Neural crest cell (in vitro differentiated cells): ENCODE results near the gene HSPD1. TPM values are rescaled to one million over a fixed set of nuclear protein-coding genes. Genes with fewer than 3 reads are reported as not detected.

Experiments used
- DNase-seq: peaks from one replicate; pipeline ENCODE4 v3.0.0; 2021; ENCODE audit warnings: low read depth, mixed read lengths, low spot score
- H3K27ac Mint-ChIP-seq: one replicate; pipeline ENCODE4 v1.8.0; 2021; ENCODE audit warnings: mild to moderate bottlenecking, mixed read lengths; ENCODE audit not compliant: unreplicated experiment
- H3K27me3 Mint-ChIP-seq: 2 replicates; pipeline ENCODE4 v1.8.0; 2021; ENCODE audit warnings: low read depth, mild to moderate bottlenecking, mixed read lengths
- H3K36me3 Mint-ChIP-seq: 2 replicates; pipeline ENCODE4 v1.8.0; 2021; ENCODE audit warnings: low read depth, mild to moderate bottlenecking, mixed read lengths
- H3K4me1 Mint-ChIP-seq: 2 replicates; pipeline ENCODE4 v1.8.0; 2021; ENCODE audit warnings: mixed read lengths
- H3K4me3 Mint-ChIP-seq: one replicate; pipeline ENCODE4 v1.8.0; 2021; ENCODE audit warnings: mild to moderate bottlenecking, mixed read lengths
- H3K9me3 Mint-ChIP-seq: 2 replicates; pipeline ENCODE4 v1.8.0; 2021; ENCODE audit warnings: mixed read lengths
- total RNA-seq: library from RNA; stranded (reverse); gene quantifications from 2 replicates; pipeline ENCODE4 v1.2.1, GENCODE V29; 2021
- TF ChIP-seq, protein P1 (sequence below): fragments of 200-600 bp; sonication (generic); conservative IDR thresholded peaks from 2 replicates; pipeline ENCODE4 v1.5.0; 2021; ENCODE audit warnings: antibody characterized with exemption, mild to moderate bottlenecking

HSPD1 gene
- total RNA-seq, 1 donor from 2014 or later = 563 TPM

DNA sequence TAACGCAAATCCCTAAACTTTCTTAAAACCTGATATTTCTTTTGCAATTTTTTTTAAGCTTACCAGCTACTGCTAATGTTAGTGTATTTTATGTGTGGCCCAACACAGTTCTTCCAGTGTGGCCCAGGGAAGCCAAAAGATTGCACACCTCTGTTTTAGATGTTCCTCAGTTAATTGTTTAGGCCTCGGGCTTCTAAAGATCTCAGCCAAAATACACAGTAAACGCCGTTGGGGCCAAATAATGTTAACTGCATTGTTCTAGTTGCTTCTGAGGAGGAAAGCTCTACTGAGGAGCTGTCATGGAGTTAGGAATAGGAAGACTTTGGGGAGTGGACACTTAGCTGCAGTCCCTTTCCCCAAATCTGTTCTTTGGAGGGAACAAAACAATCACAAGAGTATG is 2.6 kb upstream of the HSPD1 start:
- no peak overlapping the region for H3K27ac Mint-ChIP-seq
- TF ChIP-seq, protein P1, sequence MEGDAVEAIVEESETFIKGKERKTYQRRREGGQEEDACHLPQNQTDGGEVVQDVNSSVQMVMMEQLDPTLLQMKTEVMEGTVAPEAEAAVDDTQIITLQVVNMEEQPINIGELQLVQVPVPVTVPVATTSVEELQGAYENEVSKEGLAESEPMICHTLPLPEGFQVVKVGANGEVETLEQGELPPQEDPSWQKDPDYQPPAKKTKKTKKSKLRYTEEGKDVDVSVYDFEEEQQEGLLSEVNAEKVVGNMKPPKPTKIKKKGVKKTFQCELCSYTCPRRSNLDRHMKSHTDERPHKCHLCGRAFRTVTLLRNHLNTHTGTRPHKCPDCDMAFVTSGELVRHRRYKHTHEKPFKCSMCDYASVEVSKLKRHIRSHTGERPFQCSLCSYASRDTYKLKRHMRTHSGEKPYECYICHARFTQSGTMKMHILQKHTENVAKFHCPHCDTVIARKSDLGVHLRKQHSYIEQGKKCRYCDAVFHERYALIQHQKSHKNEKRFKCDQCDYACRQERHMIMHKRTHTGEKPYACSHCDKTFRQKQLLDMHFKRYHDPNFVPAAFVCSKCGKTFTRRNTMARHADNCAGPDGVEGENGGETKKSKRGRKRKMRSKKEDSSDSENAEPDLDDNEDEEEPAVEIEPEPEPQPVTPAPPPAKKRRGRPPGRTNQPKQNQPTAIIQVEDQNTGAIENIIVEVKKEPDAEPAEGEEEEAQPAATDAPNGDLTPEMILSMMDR = no peak
- H3K36me3 Mint-ChIP-seq = peaks cover 24% of the 10 kb centered on the region
- H3K9me3 Mint-ChIP-seq = no peaks in the 10 kb centered on the region
- H3K27me3 Mint-ChIP-seq = no peaks in the 10 kb centered on the region
- peaks cover 35% of the 10 kb centered on the region for H3K4me1 Mint-ChIP-seq
- no peak for DNase-seq
- peak overlapping the region; percentile 97 for H3K4me3 Mint-ChIP-seq

DNA sequence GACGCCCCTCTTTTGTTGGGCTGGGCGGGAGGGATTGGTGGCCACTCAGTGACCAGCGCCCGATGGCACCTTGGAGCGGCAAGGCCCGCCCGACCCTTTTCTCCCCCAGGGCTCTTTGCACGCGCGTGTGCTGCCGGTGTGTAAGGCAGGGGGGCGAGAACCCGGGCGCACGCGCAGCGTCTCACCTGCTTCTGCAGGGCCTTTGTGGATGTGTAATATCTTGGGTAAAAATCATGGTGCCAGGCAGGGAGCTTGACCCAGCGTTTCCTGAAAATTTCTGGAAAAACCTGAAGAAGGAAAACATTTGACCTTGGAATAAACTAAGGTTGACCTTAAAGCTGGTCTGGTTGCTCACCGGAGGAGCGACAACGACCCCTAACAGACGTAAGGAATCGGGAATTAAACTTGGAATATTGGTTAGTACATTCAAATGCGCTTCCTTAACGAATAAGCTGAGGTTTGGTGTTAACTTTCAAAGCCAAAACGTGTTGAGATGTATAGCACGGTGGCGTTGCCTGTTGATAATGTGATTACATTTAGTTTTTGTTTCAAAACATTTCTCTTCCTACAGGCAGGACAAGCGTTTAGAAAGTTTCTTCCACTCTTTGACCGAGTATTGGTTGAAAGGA is 977 bp upstream of the HSPD1 start:
- H3K4me1 Mint-ChIP-seq = peaks cover 51% of the 10 kb centered on the region
- TF ChIP-seq, protein P1 = no peak
- H3K9me3 Mint-ChIP-seq = no peaks in the 10 kb centered on the region
- peak overlapping the region; percentile 97 for H3K4me3 Mint-ChIP-seq
- H3K27me3 Mint-ChIP-seq = no peaks in the 10 kb centered on the region
- H3K36me3 Mint-ChIP-seq = peaks cover 35% of the 10 kb centered on the region
- no peak for DNase-seq
- H3K27ac Mint-ChIP-seq = peak overlapping the region; percentile 98

DNA sequence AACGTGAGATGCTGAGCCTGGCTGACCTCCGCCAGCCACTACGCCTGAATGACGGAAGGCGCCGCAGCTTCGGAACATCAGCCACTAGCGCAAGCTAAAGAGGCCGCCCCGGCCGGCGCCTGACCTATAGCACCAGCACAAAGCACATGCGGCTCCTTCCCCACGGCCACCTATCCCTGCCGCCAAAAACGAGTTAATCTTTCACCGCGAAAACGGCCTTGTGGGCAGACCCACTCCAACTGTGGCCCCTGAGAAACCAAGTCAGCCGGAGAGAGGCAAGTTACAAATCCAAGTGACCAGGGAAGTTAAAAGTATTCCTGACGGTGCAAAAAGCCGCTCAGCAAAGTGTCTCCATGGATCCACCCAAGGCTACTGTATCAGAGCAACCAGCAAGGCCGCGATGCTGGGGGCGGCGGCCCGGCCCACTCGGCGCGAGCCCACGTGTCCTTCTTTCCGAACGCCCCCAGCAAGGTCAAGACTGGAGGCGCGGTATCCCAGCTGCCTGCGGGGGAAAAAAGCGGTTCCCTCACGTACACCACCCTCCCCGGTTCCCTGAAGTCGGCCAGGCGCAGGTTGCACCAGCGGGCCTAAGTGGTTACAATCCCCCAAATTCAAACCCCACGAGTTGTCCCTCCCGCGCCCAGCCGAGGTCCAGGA is 575 bp downstream of the HSPD1 start:
- TF ChIP-seq, protein P1 = no peak
- H3K27ac Mint-ChIP-seq = peak overlapping the region; percentile 95
- H3K36me3 Mint-ChIP-seq = peaks cover 37% of the 10 kb centered on the region
- H3K4me1 Mint-ChIP-seq = peaks cover 56% of the 10 kb centered on the region
- no peaks in the 10 kb centered on the region for H3K27me3 Mint-ChIP-seq
- peak overlapping the region; percentile 97 for H3K4me3 Mint-ChIP-seq
- H3K9me3 Mint-ChIP-seq = no peaks in the 10 kb centered on the region
- peak; percentile 45 for DNase-seq

DNA sequence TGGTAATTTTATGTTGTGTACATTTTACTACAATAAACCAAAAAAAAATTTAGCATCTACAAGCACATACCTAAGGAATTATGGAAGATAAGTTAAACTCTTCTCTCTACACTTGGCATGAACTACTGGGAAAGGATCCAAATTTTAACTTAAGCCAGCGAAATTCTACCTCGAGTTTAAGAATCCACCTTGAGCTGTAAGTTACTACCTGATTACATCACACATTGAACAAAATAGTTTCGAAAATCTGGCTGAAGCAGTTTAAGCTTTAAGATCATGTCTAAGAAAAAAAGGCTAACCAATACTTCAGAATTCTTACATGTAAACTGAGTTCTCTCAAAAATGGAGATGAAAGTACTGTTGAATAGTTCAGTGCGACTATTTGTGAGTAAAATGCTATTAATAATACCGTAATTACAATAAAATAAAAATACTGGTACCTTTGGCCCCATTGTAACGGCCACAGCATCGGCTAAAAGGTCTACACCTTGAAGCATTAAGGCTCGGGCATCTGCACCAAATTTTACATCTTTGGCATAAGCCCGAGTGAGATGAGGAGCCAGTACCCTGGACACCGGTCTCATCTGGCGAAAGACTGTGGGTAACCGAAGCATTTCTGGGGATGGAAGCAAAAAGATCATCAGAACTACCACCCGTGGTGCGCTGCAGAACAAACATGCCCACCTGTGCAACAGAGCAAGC is 1.3 kb downstream of the HSPD1 start:
- H3K27ac Mint-ChIP-seq = peak overlapping the region; percentile 95
- H3K36me3 Mint-ChIP-seq = peaks cover 37% of the 10 kb centered on the region
- no peaks in the 10 kb centered on the region for H3K27me3 Mint-ChIP-seq
- no peaks in the 10 kb centered on the region for H3K9me3 Mint-ChIP-seq
- peak overlapping the region; percentile 97 for H3K4me3 Mint-ChIP-seq
- TF ChIP-seq, protein P1 = no peak
- peaks cover 56% of the 10 kb centered on the region for H3K4me1 Mint-ChIP-seq
- no peak for DNase-seq

DNA sequence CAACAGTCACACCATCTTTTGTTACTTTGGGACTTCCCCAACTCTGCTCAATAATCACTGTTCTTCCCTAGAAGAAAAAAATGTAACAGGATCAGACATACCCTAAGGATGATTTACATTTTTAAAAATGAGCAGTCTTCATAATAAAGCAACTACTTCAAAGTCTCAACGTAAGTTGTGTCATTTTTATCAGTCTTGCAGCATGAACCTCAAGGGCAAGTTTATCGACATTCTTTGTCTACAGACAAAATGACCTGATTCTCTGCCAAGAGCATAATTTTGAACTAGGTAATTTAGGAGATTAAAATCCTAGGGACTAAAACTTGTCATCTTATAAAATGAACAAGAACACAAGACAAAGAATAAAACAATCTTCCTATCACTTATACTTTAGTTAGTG is 2.3 kb downstream of the HSPD1 start:
- TF ChIP-seq, protein P1 = no peak
- Mint-ChIP-seq H3K9me3 (no peaks in the 10 kb centered on the region), H3K27me3 (no peaks in the 10 kb centered on the region), H3K36me3 (peaks cover 41% of the 10 kb centered on the region), H3K4me3 (peak overlapping the region; percentile 97), H3K4me1 (peaks cover 52% of the 10 kb centered on the region), H3K27ac (no peak overlapping the region)
- no peak for DNase-seq
